GM19351 (cell line): Measurements from ENCODE around the gene HMOX1.

Experiments
- ATAC-seq: cut with Tn5 transposase; IDR thresholded peaks from one replicate; pipeline ENCODE4 v1.9.1; 2021; ENCODE audit warnings: mild to moderate bottlenecking, moderate library complexity; ENCODE audit not compliant: unreplicated experiment

The HMOX1 gene, protein sequence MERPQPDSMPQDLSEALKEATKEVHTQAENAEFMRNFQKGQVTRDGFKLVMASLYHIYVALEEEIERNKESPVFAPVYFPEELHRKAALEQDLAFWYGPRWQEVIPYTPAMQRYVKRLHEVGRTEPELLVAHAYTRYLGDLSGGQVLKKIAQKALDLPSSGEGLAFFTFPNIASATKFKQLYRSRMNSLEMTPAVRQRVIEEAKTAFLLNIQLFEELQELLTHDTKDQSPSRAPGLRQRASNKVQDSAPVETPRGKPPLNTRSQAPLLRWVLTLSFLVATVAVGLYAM

GRCh38 chr22:35380537-35381423 is at the start of gene HMOX1:
HMOX1 (plus strand) TSS chr22:35381096; CDS start chr22:35381174, 78 bp downstream.
- peak; percentile 72 for ATAC-seq

DNA sequence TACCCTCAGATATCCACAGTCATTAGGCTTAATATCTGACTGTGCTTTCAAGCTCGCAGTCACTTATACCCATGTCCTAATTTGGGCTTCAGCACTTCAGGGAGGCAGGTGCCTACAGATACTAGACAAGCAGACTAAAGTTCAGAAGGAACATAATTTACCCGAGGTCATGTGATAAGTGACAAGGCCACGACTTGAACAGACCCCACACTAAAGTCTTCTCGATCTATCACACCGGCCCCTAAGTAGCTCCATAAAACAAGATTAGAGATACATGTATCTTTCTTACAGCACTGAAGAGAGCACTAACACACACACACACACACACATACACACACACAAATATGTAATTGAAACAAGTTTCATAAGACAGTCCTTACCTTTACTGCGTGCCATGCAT is 48.6 kb upstream of the HMOX1 start:
- no peak for ATAC-seq

DNA sequence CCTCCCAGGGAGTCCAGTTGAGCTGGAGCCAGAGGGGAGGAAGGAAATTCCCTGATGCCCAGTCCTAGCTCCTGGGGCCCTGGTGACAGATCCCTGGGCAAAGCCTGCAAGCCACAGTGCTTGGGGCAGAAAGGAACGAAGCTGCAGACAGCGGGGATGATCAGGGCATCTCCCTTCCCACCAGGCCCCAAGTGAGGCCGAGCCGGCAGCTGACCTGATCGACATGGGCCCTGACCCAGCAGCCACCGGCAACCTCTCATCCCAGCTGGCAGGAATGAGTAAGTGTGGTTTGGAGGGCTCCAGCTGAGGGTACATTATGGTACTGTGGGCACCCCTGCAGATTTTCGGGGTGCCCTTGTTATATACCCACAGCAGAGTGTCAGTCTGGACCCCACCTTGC is 47.7 kb upstream of the HMOX1 start:
- ATAC-seq: no peak

DNA sequence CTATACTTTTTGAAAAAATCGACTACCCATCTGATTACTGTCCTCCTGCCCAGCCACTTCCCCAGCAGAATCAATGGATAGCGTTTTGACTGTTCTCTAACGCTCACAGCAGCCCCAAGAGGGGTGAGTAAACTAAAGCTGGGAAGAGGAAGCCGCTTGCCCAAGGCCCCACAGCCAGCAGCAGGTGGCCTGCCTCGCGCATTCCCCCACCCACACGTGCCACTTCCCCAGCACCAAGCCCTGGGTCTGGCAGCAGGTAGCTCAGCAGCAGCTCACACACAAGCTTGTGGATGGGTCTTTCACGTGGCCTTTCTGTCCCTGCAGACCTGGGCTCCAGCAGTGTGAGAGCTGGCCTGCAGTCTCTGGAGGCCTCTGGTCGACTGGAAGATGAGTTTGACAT is 46.9 kb upstream of the HMOX1 start:
- no peak for ATAC-seq

DNA sequence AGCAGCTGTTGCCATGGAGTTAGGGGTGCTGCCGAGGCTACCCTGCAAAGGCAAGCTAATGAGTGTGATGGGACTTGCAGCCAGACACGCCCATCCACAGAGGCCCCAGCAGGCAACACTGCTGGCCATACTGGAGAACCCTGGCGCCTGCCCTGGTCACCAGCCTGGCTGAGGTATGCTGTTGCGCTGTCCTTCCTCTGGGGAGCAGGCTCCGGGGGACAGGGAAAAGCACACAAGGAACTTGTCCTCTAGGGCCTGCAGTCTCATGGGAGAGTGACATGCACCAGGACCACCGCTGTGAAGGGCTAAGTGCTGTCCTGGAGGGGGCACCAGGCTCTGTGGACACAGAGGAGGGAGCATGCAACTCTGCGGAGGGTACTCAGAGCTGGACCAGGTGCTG is 45.4 kb upstream of the HMOX1 start:
- no peak for ATAC-seq

DNA sequence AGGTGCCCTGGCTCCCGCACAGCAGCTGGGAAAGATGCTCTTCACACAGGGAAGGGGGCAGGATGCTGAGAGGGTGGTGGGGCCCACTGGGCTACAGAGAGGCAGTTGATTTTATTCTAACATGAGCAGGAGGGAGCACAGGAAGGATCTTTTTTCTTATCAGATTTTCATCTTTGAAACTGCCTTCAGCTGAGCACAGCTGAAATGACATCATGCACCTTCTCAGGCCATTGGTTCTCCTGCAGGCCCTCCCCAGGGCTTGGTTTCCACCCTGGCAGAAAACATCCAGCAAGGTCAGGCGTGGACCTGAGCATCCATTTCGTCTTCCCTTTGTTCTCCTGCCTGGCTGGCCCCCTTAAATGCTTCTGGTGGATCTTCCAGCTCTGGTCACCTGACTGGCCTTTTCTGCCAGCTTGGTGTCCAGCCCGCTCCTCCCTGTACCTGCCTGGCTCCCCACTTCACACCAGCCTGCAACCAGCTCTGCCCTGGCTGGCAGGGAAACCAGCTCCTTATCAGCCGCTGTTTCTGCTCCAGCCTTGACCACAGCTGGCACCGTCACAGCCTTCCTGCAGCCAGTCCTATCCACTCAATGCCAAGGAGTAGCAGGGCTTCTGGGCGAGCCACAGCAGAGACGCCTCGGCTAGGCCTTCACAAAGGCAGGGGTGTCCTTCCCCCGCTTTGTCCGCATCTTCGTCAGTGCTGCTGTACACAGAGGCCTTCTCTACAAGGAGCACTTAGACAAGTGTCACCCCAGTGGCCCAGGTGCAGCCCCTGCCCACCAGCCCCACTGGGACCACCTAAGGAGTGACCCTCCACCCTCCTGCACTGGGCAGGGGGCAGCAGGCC is 44.7 kb upstream of the HMOX1 start:
- no peak for ATAC-seq

DNA sequence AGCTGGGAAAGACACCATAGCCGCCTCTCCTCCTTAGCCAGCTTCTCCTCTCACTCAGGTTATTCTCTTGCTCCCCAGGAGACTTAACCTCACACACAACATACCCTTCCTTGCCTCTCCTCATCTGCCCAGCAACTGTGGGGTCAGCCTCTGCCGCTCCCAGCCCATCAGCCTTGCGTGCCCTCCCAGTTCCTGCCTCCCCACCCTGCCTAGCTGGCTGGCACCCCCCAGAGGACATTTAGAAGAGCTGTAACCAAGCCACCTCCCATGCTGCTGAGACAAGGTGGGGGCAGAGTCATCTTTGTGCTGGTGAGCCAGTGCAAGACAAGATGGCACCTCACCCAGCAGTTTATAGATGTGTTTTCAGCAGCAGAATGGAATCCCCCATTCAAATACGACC is 43.0 kb upstream of the HMOX1 start:
- no peak for ATAC-seq

DNA sequence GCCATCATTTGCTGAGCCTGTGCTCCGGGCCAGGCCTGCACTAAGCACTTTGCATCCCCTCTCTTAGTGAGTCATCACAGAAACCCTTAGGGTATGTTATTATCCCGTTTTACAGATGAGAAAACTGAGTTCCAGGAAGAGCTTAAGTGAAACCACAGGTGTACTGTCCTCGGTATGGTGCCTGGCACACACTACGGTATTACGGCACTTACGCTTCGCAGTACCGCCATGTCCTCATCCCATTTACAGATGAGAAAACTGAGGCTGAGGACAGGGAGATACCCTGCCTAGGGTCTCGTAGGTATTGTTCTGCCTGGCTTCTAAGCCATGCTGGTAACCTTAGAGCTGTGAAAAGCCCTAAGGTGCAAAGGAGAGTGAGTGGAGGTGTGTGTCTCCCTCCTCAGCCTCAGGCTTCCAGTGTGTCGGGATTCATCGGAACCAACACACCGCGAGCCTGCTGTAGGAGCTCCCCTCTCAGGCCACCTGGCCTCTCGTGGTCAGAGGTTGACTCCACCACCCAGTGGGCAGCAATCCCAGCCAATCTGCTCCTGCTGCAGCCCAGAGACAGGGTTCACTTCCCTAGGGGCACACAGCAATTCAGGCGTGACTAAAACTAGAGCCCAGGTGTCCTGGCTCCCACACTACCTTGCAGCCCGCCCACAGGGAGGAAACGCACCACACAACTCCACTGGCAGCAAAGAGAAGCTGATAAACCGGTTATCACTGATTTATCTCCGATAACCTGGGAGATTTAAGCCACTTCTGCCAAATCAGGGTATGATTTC is 39.6 kb upstream of the HMOX1 start:
- no peak for ATAC-seq

DNA sequence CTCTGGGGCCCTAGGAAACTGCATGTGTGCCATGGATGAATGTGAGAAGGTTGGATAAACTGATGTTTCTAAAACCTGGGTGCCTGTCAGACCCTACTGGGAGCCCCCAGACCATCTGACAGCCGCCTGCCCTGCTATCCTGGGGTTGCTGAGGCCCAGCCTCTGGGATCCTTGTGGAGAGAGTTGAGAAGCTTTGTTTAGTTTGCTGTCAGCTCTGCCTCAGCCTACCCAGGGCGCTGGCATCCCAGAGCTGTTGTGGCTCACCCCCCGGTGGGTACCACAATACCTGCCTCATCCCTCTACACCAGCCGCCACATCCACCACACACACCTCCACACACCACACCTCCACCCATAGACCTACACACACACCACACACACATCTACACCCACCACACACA is 38.5 kb upstream of the HMOX1 start:
- no peak for ATAC-seq

- ATAC-seq: no peak
Measured at GRCh38 chr22:35343664-35344550, 37.0 kb upstream of the HMOX1 start.

- no peak for ATAC-seq
Measured at GRCh38 chr22:35344956-35345690, 35.8 kb upstream of the HMOX1 start.

GRCh38 chr22:35345808-35346505 is 34.9 kb upstream of the HMOX1 start:
- no peak for ATAC-seq

- no peak for ATAC-seq
Measured at GRCh38 chr22:35346596-35347220, 34.2 kb upstream of the HMOX1 start.

DNA sequence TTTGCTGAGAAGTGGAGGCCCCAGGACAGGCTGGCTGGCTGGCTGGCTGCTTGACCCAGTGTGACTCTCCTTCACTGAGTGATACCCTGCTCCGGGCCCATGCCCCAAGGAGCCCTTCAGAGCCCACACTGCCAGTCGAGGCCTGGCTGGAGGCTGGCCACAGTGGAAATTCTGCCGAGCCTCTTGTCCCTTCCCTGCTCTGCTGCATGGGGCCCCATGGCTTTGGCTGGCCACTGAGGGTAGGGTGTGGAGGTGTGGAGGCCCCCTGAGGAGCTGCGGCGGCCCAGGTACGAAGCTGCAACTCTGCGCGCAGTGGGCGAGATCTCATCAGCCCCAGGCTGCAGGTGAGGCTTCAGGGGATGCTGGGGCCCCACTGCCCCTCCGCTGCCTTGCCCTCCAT is 33.4 kb upstream of the HMOX1 start:
- no peak for ATAC-seq

DNA sequence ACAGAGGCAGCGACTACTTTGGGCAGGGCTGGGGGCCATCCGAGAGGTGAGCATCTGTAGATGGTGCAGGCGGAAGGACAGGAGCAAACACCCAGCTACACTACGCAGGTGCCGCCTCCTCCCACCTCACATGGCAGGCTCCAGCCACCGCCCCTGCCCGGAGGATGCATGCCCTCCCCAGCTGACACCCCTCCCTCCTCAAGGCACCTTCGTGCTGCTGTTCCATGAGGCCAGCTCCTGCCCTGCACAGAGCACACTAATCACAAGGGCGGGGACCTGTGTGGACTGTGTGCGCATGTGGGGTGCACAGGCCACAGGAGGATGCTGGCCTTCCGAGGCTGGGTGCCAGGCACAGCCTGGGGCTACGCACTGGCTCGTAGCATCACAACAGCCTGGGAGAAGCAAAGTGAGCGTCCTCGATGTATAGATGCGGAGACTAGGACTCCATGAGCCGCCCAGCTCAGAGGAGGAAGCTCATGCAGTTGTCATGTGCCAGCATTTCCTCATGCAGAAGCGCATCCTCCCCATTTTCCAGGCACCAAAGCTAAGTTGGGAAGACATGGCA is 32.8 kb upstream of the HMOX1 start:
- ATAC-seq: no peak

DNA sequence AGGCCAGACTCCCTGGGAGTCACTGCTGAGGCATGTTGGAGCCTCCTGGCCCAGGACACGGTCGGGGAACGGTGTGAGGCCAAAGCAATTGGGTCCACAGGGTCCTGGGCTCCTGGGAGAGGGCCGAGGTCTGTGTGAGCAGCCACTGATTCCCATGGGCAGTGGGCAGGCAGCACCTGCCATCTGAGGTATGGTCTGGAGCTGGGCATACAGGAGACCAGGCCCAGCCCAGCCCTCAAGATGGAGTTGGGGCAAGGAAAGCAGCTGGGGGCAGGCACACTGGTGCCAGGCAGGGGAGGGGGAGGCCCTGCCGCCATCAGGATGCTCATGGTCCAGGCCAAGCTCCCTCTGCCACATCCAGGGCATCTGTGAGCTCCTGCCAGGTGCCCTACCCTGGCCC is 32.2 kb upstream of the HMOX1 start:
- no peak for ATAC-seq

DNA sequence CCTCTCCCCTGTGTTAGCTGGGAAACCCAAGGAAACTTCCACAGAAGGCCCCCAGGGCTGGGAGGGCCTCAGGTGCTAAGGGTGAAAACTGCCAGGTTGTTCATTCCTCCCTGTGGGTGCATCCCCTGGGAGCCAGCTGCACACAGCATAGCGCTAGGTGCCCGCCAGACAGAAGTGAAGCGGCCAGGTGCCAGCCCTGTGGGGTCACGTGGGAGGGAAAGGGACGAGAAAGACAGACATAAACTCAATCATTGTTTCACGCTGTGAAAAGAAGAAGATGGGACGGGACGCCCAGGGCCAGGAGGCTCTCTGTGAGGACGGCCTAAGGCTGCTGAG is 31.6 kb upstream of the HMOX1 start:
- no peak for ATAC-seq
